WTC11 (cell line): ENCODE results near the gene C11orf97. TPM values are rescaled to one million over a fixed set of nuclear protein-coding genes. Genes with fewer than 3 reads are reported as not detected.

ENCODE experiments used
- ATAC-seq: fragments of 200-7000 bp; cut with Tn5 transposase; 2 replicates; pipeline ENCODE4 v1.10.0; 2021; ENCODE audit warnings: mild to moderate bottlenecking, moderate library complexity
- CTCF ChIA-PET: fragments of 300-600 bp; sonication (Branson Sonifier 250); formaldehyde crosslinking; loops from one replicate; lab custom pipeline; 2021; ENCODE audit warnings: antibody characterized with exemption; lab: Charles Lee
- POLR2A ChIA-PET: fragments of 350-600 bp; sonication (Branson Sonifier 250); formaldehyde crosslinking; loops from one replicate; lab custom pipeline; 2021; ENCODE audit warnings: antibody characterized with exemption; lab: Charles Lee
- DNase-seq: peaks from one replicate; pipeline ENCODE4 v3.0.0; 2021; ENCODE audit warnings: low spot score
- H3K27ac Mint-ChIP-seq: 2 replicates; pipeline ENCODE4 v1.8.0; 2021; ENCODE audit warnings: mixed read lengths
- H3K27me3 Mint-ChIP-seq: 2 replicates; pipeline ENCODE4 v1.8.0; 2021; ENCODE audit warnings: low read depth, mild to moderate bottlenecking, moderate library complexity, mixed read lengths
- H3K36me3 Mint-ChIP-seq: 2 replicates; pipeline ENCODE4 v1.8.0; 2021; ENCODE audit warnings: mixed read lengths
- H3K4me1 Mint-ChIP-seq: 2 replicates; pipeline ENCODE4 v1.8.0; 2022; ENCODE audit warnings: mixed read lengths
- H3K4me3 Mint-ChIP-seq: 2 replicates; pipeline ENCODE4 v1.8.0; 2021; ENCODE audit warnings: mild to moderate bottlenecking, moderate library complexity, mixed read lengths
- H3K9me3 Mint-ChIP-seq: 2 replicates; pipeline ENCODE4 v1.8.0; 2021; ENCODE audit warnings: mixed read lengths
- CREM ChIP-seq: sonication (generic); formaldehyde crosslinking; IDR thresholded peaks from 2 replicates; pipeline ENCODE4 v1.8.1; 2022; ENCODE audit warnings: mild to moderate bottlenecking, missing genetic modification reagents, moderate library complexity
- ETV6 ChIP-seq: sonication (generic); formaldehyde crosslinking; IDR thresholded peaks from 2 replicates; pipeline ENCODE4 v1.8.1; 2022; ENCODE audit warnings: mild to moderate bottlenecking, missing genetic modification reagents
- HMGA2 ChIP-seq: fragments of 250-450 bp; sonication (Bioruptor Pico); IDR thresholded peaks from 2 replicates; pipeline ENCODE4 v1.4.0; 2021; ENCODE audit warnings: mild to moderate bottlenecking, moderate library complexity
- NFATC4 ChIP-seq: fragments of 250-450 bp; sonication (Bioruptor Pico); IDR thresholded peaks from 2 replicates; pipeline ENCODE4 v1.9.0; 2021; ENCODE audit warnings: mild to moderate bottlenecking
- NR3C1 ChIP-seq: sonication (generic); formaldehyde crosslinking; conservative IDR thresholded peaks from 2 replicates; pipeline ENCODE4 v1.8.1; 2023; ENCODE audit warnings: low read depth, mild to moderate bottlenecking, missing genetic modification reagents
- PRRX2 ChIP-seq: fragments of 250-450 bp; sonication (Bioruptor Pico); IDR thresholded peaks from 2 replicates; pipeline ENCODE4 v1.8.0; 2021; ENCODE audit warnings: mild to moderate bottlenecking
- RELA ChIP-seq: sonication (generic); formaldehyde crosslinking; IDR thresholded peaks from 2 replicates; pipeline ENCODE4 v1.8.1; 2022; ENCODE audit warnings: missing genetic modification reagents, mild to moderate bottlenecking, borderline replicate concordance
- ZNF423 ChIP-seq: fragments of 250-450 bp; sonication (Bioruptor Pico); IDR thresholded peaks from 2 replicates; pipeline ENCODE4 v2.1.2; 2022; ENCODE audit warnings: mild to moderate bottlenecking, moderate library complexity
- total RNA-seq: library from RNA; stranded (reverse); gene quantifications from 3 replicates; pipeline ENCODE4 v1.2.3, GENCODE V29; 2021
- TF ChIP-seq, protein P1 (sequence below): fragments of 250-450 bp; sonication (Bioruptor Pico); IDR thresholded peaks from 2 replicates; pipeline ENCODE4 v1.9.0; 2021; ENCODE audit warnings: moderate library complexity, mild to moderate bottlenecking, inconsistent platforms, borderline replicate concordance
- TF ChIP-seq, protein P2 (sequence below): sonication (generic); formaldehyde crosslinking; IDR thresholded peaks from 2 replicates; pipeline ENCODE4 v1.8.1; 2022; ENCODE audit warnings: missing genetic modification reagents, borderline replicate concordance
- TF ChIP-seq, protein P3 (sequence below): sonication (generic); formaldehyde crosslinking; IDR thresholded peaks from 2 replicates; pipeline ENCODE4 v1.8.0; 2022; ENCODE audit warnings: missing genetic modification reagents
- TF ChIP-seq, protein P4 (sequence below): sonication (generic); formaldehyde crosslinking; IDR thresholded peaks from 2 replicates; pipeline ENCODE4 v1.8.0; 2022; ENCODE audit warnings: mild to moderate bottlenecking, missing genetic modification reagents
- TF ChIP-seq, protein P5 (sequence below): sonication (generic); formaldehyde crosslinking; IDR thresholded peaks from 2 replicates; pipeline ENCODE4 v1.8.1; 2022; ENCODE audit warnings: low read depth, mild to moderate bottlenecking, moderate library complexity, missing genetic modification reagents, borderline replicate concordance
- TF ChIP-seq, protein P6 (sequence below): fragments of 250-450 bp; sonication (Bioruptor Pico); IDR thresholded peaks from 2 replicates; pipeline ENCODE4 v1.9.0; 2021; ENCODE audit warnings: mild to moderate bottlenecking, borderline replicate concordance

Gene C11orf97
- total RNA-seq, 1 experiment from 2014 or later, result not detected

DNA sequence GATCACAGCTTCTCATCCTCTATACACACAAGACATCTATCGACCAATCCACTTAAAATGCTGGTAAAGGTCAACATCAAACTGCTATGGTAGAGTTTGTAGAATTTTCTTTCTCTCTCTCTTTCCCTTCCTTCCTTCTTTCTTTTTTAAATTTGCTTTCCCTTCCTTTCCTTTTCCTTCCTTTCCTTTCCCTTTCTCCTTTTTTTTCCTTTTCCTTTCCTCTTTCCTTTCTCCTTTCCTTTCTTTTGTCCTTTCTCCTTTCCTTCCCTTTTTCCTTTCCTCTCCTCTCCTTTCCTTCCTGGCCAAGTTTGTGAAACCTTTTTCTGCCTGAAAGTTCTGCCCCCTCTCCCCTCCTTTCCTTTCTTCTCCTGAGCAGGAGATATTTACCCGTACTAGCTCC lies 3.1 kb downstream of the C11orf97 start:
- H3K36me3 Mint-ChIP-seq, result no peaks in the 10 kb centered on the region
- ChIA-PET POLR2A (no interaction called here), CTCF (interaction anchor here (1.4 to 2.0 kb wide), 2 partner anchors 10 to 620 kb away, joined by 3 to 6 read pairs; no protein-coding TSS in a partner anchor)
- TF ChIP-seq, protein P1, sequence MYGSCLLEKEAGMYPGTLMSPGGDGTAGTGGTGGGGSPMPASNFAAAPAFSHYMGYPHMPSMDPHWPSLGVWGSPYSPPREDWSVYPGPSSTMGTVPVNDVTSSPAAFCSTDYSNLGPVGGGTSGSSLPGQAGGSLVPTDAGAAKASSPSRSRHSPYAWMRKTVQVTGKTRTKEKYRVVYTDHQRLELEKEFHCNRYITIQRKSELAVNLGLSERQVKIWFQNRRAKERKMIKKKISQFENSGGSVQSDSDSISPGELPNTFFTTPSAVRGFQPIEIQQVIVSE, result no peak
- no peak for TF ChIP-seq PRRX2
- TF ChIP-seq RELA (CRISPR knock-in tag), result no peak
- TF ChIP-seq HMGA2 (CRISPR knock-in tag), result no peak
- TF ChIP-seq, protein P2, sequence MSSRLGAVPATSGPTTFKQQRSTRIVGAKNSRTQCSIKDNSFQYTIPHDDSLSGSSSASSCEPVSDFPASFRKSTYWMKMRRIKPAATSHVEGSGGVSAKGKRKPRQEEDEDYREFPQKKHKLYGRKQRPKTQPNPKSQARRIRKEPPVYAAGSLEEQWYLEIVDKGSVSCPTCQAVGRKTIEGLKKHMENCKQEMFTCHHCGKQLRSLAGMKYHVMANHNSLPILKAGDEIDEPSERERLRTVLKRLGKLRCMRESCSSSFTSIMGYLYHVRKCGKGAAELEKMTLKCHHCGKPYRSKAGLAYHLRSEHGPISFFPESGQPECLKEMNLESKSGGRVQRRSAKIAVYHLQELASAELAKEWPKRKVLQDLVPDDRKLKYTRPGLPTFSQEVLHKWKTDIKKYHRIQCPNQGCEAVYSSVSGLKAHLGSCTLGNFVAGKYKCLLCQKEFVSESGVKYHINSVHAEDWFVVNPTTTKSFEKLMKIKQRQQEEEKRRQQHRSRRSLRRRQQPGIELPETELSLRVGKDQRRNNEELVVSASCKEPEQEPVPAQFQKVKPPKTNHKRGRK (CRISPR knock-in tag), result 0 out of 2 replicates have a peak, but pooled peaks have one; percentile 66
- TF ChIP-seq, protein P3, sequence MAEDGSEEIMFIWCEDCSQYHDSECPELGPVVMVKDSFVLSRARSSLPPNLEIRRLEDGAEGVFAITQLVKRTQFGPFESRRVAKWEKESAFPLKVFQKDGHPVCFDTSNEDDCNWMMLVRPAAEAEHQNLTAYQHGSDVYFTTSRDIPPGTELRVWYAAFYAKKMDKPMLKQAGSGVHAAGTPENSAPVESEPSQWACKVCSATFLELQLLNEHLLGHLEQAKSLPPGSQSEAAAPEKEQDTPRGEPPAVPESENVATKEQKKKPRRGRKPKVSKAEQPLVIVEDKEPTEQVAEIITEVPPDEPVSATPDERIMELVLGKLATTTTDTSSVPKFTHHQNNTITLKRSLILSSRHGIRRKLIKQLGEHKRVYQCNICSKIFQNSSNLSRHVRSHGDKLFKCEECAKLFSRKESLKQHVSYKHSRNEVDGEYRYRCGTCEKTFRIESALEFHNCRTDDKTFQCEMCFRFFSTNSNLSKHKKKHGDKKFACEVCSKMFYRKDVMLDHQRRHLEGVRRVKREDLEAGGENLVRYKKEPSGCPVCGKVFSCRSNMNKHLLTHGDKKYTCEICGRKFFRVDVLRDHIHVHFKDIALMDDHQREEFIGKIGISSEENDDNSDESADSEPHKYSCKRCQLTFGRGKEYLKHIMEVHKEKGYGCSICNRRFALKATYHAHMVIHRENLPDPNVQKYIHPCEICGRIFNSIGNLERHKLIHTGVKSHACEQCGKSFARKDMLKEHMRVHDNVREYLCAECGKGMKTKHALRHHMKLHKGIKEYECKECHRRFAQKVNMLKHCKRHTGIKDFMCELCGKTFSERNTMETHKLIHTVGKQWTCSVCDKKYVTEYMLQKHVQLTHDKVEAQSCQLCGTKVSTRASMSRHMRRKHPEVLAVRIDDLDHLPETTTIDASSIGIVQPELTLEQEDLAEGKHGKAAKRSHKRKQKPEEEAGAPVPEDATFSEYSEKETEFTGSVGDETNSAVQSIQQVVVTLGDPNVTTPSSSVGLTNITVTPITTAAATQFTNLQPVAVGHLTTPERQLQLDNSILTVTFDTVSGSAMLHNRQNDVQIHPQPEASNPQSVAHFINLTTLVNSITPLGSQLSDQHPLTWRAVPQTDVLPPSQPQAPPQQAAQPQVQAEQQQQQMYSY (CRISPR knock-in tag), result no peak
- peaks cover 5% of the 10 kb centered on the region for H3K4me1 Mint-ChIP-seq
- ATAC-seq, result no peak
- peaks cover 5% of the 10 kb centered on the region for H3K9me3 Mint-ChIP-seq
- H3K27me3 Mint-ChIP-seq, result peaks cover 57% of the 10 kb centered on the region
- no peak overlapping the region for H3K27ac Mint-ChIP-seq
- no peak overlapping the region for H3K4me3 Mint-ChIP-seq
- DNase-seq, result no peak

DNA sequence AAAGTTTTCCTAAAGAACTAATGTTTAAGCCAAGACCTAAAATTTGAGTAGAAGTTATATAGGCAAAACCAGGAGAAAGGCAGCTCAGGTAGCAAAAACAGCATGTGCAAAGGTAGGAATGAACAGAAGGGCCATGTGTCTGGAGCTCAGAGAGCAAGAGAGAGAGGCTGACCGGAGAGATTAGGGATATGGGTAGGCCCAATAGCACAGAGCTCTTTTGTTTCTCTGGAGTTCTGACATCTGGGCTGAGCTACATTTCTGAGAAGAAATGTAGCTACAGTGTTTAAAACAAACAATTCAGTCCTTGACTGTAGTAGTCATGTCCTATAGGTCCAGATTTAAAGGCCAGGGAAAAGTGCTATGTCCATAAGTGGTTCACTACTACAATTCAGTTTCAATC lies 4.5 kb downstream of the C11orf97 start:
- Mint-ChIP-seq H3K27ac (no peak overlapping the region), H3K9me3 (no peaks in the 10 kb centered on the region), H3K36me3 (no peaks in the 10 kb centered on the region), H3K4me3 (no peak overlapping the region), H3K4me1 (peaks cover 5% of the 10 kb centered on the region), H3K27me3 (peaks cover 45% of the 10 kb centered on the region)
- CTCF ChIA-PET, result interaction anchor here (1.1 to 2.0 kb wide), 3 partner anchors 12 to 621 kb away, joined by 5 to 8 read pairs (median 6); no protein-coding TSS in a partner anchor
- DNase-seq (no peak), ATAC-seq (no peak)
- TF ChIP-seq, protein P4, sequence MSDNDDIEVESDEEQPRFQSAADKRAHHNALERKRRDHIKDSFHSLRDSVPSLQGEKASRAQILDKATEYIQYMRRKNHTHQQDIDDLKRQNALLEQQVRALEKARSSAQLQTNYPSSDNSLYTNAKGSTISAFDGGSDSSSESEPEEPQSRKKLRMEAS, result no peak
- no peak for TF ChIP-seq NR3C1 (CRISPR knock-in tag)
- TF ChIP-seq NFATC4, result no peak
- TF ChIP-seq, protein P5, sequence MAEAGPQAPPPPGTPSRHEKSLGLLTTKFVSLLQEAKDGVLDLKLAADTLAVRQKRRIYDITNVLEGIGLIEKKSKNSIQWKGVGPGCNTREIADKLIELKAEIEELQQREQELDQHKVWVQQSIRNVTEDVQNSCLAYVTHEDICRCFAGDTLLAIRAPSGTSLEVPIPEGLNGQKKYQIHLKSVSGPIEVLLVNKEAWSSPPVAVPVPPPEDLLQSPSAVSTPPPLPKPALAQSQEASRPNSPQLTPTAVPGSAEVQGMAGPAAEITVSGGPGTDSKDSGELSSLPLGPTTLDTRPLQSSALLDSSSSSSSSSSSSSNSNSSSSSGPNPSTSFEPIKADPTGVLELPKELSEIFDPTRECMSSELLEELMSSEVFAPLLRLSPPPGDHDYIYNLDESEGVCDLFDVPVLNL (CRISPR knock-in tag), result no peak
- TF ChIP-seq, protein P6, sequence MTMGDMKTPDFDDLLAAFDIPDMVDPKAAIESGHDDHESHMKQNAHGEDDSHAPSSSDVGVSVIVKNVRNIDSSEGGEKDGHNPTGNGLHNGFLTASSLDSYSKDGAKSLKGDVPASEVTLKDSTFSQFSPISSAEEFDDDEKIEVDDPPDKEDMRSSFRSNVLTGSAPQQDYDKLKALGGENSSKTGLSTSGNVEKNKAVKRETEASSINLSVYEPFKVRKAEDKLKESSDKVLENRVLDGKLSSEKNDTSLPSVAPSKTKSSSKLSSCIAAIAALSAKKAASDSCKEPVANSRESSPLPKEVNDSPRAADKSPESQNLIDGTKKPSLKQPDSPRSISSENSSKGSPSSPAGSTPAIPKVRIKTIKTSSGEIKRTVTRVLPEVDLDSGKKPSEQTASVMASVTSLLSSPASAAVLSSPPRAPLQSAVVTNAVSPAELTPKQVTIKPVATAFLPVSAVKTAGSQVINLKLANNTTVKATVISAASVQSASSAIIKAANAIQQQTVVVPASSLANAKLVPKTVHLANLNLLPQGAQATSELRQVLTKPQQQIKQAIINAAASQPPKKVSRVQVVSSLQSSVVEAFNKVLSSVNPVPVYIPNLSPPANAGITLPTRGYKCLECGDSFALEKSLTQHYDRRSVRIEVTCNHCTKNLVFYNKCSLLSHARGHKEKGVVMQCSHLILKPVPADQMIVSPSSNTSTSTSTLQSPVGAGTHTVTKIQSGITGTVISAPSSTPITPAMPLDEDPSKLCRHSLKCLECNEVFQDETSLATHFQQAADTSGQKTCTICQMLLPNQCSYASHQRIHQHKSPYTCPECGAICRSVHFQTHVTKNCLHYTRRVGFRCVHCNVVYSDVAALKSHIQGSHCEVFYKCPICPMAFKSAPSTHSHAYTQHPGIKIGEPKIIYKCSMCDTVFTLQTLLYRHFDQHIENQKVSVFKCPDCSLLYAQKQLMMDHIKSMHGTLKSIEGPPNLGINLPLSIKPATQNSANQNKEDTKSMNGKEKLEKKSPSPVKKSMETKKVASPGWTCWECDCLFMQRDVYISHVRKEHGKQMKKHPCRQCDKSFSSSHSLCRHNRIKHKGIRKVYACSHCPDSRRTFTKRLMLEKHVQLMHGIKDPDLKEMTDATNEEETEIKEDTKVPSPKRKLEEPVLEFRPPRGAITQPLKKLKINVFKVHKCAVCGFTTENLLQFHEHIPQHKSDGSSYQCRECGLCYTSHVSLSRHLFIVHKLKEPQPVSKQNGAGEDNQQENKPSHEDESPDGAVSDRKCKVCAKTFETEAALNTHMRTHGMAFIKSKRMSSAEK (CRISPR knock-in tag), result no peak
- TF ChIP-seq ETV6 (CRISPR knock-in tag), result no peak
- no peak for TF ChIP-seq ZNF423 (CRISPR knock-in tag)
- no peak for TF ChIP-seq CREM (CRISPR knock-in tag)
- no peak for TF ChIP-seq HMGA2 (CRISPR knock-in tag)
- POLR2A ChIA-PET, result no interaction called here
